ENCODE measurements around the gene EFEMP2. TPM values are rescaled to one million over a fixed set of nuclear protein-coding genes. Genes with fewer than 3 reads are reported as not detected.

The EFEMP2 gene
- total RNA-seq, 1 experiment from 2014 or later = 23.7 TPM

DNA sequence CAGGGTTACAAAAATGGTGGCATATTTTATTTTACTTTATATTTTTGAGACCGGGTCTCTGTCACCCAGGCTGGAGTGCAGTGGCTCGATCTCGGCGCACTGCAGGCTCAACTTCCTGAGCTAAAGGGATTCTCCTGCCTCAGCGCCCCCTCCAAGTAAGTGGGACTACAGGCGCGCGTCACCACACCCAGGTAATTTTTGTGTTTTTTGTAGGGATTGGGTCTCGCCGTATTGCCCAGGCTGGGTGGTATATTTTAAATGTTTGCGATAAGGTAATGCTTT is 28.2 kb upstream of the EFEMP2 start:
- ATAC-seq = no peak
- TF ChIP-seq SIN3A (IDR thresholded peaks at IDR 0.05; ENCODE audit: borderline replicate concordance, insufficient read depth, low read depth, low read length) = no peak
- TF ChIP-seq, protein P1, sequence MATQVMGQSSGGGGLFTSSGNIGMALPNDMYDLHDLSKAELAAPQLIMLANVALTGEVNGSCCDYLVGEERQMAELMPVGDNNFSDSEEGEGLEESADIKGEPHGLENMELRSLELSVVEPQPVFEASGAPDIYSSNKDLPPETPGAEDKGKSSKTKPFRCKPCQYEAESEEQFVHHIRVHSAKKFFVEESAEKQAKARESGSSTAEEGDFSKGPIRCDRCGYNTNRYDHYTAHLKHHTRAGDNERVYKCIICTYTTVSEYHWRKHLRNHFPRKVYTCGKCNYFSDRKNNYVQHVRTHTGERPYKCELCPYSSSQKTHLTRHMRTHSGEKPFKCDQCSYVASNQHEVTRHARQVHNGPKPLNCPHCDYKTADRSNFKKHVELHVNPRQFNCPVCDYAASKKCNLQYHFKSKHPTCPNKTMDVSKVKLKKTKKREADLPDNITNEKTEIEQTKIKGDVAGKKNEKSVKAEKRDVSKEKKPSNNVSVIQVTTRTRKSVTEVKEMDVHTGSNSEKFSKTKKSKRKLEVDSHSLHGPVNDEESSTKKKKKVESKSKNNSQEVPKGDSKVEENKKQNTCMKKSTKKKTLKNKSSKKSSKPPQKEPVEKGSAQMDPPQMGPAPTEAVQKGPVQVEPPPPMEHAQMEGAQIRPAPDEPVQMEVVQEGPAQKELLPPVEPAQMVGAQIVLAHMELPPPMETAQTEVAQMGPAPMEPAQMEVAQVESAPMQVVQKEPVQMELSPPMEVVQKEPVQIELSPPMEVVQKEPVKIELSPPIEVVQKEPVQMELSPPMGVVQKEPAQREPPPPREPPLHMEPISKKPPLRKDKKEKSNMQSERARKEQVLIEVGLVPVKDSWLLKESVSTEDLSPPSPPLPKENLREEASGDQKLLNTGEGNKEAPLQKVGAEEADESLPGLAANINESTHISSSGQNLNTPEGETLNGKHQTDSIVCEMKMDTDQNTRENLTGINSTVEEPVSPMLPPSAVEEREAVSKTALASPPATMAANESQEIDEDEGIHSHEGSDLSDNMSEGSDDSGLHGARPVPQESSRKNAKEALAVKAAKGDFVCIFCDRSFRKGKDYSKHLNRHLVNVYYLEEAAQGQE (IDR thresholded peaks at IDR 0.05; ENCODE audit: insufficient read depth in 1 of 2, low read depth in 2 of 2, low read length in 1 of 2) = no peak
- TF ChIP-seq TCF7L2 (IDR thresholded peaks at IDR 0.05; ENCODE audit: low read depth, low read length) = no peak
- TF ChIP-seq, protein P2, sequence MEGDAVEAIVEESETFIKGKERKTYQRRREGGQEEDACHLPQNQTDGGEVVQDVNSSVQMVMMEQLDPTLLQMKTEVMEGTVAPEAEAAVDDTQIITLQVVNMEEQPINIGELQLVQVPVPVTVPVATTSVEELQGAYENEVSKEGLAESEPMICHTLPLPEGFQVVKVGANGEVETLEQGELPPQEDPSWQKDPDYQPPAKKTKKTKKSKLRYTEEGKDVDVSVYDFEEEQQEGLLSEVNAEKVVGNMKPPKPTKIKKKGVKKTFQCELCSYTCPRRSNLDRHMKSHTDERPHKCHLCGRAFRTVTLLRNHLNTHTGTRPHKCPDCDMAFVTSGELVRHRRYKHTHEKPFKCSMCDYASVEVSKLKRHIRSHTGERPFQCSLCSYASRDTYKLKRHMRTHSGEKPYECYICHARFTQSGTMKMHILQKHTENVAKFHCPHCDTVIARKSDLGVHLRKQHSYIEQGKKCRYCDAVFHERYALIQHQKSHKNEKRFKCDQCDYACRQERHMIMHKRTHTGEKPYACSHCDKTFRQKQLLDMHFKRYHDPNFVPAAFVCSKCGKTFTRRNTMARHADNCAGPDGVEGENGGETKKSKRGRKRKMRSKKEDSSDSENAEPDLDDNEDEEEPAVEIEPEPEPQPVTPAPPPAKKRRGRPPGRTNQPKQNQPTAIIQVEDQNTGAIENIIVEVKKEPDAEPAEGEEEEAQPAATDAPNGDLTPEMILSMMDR (IDR thresholded peaks at IDR 0.05) = no peak
- no peak for TF ChIP-seq POLR2AphosphoS5 (IDR thresholded peaks at IDR 0.05; ENCODE audit: low read depth, low read length)
- ChIA-PET POLR2A (interaction anchor here (0.6 to 3.4 kb wide), 10 partner anchors 10 to 1899 kb away, joined by 3 to 35 read pairs (median 3); partner anchors contain the start of genes CCDC85B and FIBP), CTCF (interaction anchor here (0.7 to 1.2 kb wide), 2 partner anchors 12 to 15 kb away, joined by 4 to 11 read pairs; partner anchors contain the start of gene FIBP)
- no peaks in the 10 kb centered on the region for H3K27me3 ChIP-seq (ENCODE audit: control insufficient read depth, insufficient read depth, low read length)
- DNase-seq (ENCODE audit: low read depth, low spot score) = no peak
- in situ Hi-C loops (cut with HindIII; ENCODE audit: low pct_unique_long_range_greater_than_20kb, low sequenced_read_pairs) (no loop called here), intact Hi-C loops (cut with micrococcal nuclease; ENCODE audit: unreplicated experiment) (no loop called here)
- peak overlapping the region; percentile 61 to 82 for H3K4me3 ChIP-seq (ENCODE audit: low read depth in 2 of 2, low read length in 2 of 2)
- H3K4me1 ChIP-seq (ENCODE audit: control insufficient read depth, insufficient read depth, low read length) = peaks cover 54% of the 10 kb centered on the region
- no peaks in the 10 kb centered on the region; the same call in 1 of the 2 replicates for H3K36me3 ChIP-seq (ENCODE audit: control insufficient read depth, insufficient read depth, low read length)
- TSS peak; percentile 98 for BruUV-seq (replicated peaks)
- H3K9me3 ChIP-seq (ENCODE audit: control insufficient read depth, insufficient read depth, low read depth, low read length) = no peaks in the 10 kb centered on the region
- H3K27ac ChIP-seq (ENCODE audit: low read length) = peak overlapping the region; percentile 99

DNA sequence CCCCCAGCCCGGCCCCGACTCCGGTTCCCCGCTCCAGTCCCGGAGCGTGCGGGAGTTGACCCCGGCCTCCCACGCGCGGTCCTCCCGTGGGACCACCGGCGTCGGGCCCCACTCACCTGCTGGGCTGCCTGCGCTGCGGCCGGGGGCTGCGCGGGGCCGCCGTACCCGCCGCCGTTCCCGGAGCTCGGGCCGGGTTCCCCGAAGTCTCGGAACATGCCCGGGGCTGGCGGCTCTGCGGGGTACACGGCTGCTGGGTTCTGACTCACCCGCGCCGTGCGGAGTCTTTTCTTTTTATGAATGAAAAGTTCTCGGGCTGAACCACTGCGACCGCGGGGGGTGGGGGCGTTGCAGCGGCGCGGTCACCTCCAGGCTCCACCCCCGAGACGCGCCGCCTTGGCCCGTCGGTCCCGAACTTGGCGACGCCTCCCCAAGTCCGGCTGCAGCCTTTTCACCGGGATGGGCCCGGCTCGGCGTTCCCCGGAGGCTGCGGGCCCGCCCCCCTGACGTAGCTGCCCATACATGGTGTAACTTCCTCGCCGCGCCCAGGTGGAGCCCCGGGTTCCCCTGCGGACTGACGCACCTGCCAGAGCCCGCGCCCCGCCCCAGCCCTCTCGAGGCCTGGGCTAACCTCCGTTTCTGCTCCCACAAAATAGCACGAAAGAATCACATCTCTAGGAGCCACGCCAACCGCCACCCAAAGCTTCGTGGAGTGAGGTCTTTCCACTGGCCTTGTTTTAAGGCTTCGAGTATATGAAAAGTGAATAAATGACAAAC is 27.7 kb upstream of the EFEMP2 start, which contains the start of gene FOSL1:
Gene FOSL1 (minus strand): TSS at position 264 of the 774 bp plus-strand sequence. CDS start 49 bp downstream, at position 215.
- H3K27ac ChIP-seq (ENCODE audit: low read length) = peak within 1 kb of the TSS; percentile 99
- in situ Hi-C loops (cut with HindIII; ENCODE audit: low pct_unique_long_range_greater_than_20kb, low sequenced_read_pairs) (no loop called here), intact Hi-C loops (cut with micrococcal nuclease; ENCODE audit: unreplicated experiment) (no loop called here)
- no peaks in the 10 kb centered on the region for H3K9me3 ChIP-seq (ENCODE audit: control insufficient read depth, insufficient read depth, low read depth, low read length)
- DNase-seq (ENCODE audit: low read depth, low spot score) (no peak), ATAC-seq (peak; percentile 69)
- peaks cover 58% of the 10 kb centered on the region for H3K4me1 ChIP-seq (ENCODE audit: control insufficient read depth, insufficient read depth, low read length)
- peak within 1 kb of the TSS; percentile 82 to 89 for H3K4me3 ChIP-seq (ENCODE audit: low read depth in 2 of 2, low read length in 2 of 2)
- no peaks in the 10 kb centered on the region for H3K27me3 ChIP-seq (ENCODE audit: control insufficient read depth, insufficient read depth, low read length)
- no peaks in the 10 kb centered on the region; the same call in 1 of the 2 replicates for H3K36me3 ChIP-seq (ENCODE audit: control insufficient read depth, insufficient read depth, low read length)
- ChIA-PET POLR2A (interaction anchor here (0.6 to 3.4 kb wide), 11 partner anchors 10 to 1899 kb away, joined by 3 to 35 read pairs (median 3); partner anchors contain the start of genes CCDC85B and FIBP), CTCF (interaction anchor here (0.5 to 1.2 kb wide), 3 partner anchors 12 to 166 kb away, joined by 4 to 11 read pairs (median 8); partner anchors contain the start of gene FIBP)
- no TSS peak for BruUV-seq (replicated peaks)
- TF ChIP-seq, protein P1 (IDR thresholded peaks at IDR 0.05; ENCODE audit: insufficient read depth in 1 of 2, low read depth in 2 of 2, low read length in 1 of 2) = 0 out of 4 replicates have a peak, but pooled peaks of 1 of the 2 experiments have one; percentile 8
- TF ChIP-seq, protein P2 (IDR thresholded peaks at IDR 0.05) = no peak
- TF ChIP-seq POLR2AphosphoS5 (IDR thresholded peaks at IDR 0.05; ENCODE audit: low read depth, low read length) (peak; percentile 99), TCF7L2 (IDR thresholded peaks at IDR 0.05; ENCODE audit: low read depth, low read length) (peak; percentile 77), SIN3A (IDR thresholded peaks at IDR 0.05; ENCODE audit: borderline replicate concordance, insufficient read depth, low read depth, low read length) (peak; percentile 98; the same call in 1 of the 2 replicates)

Measured in Panc1 (cell line).